PFSK-1 (cell line): ENCODE results near the gene FKBP5.

ENCODE experiments used
- FOXP2 ChIP-seq: optimal IDR thresholded peaks from 2 replicates; pipeline ENCODE3; 2011; ENCODE audit warnings: borderline replicate concordance, control low read depth, inconsistent platforms; ENCODE audit not compliant: insufficient read depth; ENCODE audit errors: extremely low read length, extremely low read depth
- POLR2AphosphoS5 ChIP-seq: IDR thresholded peaks from 2 replicates; pipeline ENCODE4 v1.6.1; 2012; ENCODE audit warnings: low read depth, mild to moderate bottlenecking, control low read depth, low read length, moderate library complexity
- SIN3A ChIP-seq: IDR thresholded peaks from 2 replicates; pipeline ENCODE4 v1.6.1; 2012; ENCODE audit warnings: mild to moderate bottlenecking, low read length, moderate library complexity, borderline replicate concordance; ENCODE audit not compliant: insufficient read depth
- TAF1 ChIP-seq: IDR thresholded peaks from 2 replicates; pipeline ENCODE4 v1.6.1; 2012; ENCODE audit warnings: low read length, control low read depth, borderline replicate concordance; ENCODE audit not compliant: insufficient read depth
- TF ChIP-seq, protein P1 (sequence below), 2 experiments: IDR thresholded peaks; 2 replicates each; pipeline versions ENCODE4 v1.6.1 to v1.8.0; 2011 to 2012; ENCODE audit warnings: low read depth in 2 of 2, low read length in 2 of 2, control low read depth in 1 of 2, inconsistent platforms in 1 of 2, mild to moderate bottlenecking in 1 of 2, moderate library complexity in 1 of 2; ENCODE audit not compliant: insufficient read depth in 1 of 2

The FKBP5 gene

DNA sequence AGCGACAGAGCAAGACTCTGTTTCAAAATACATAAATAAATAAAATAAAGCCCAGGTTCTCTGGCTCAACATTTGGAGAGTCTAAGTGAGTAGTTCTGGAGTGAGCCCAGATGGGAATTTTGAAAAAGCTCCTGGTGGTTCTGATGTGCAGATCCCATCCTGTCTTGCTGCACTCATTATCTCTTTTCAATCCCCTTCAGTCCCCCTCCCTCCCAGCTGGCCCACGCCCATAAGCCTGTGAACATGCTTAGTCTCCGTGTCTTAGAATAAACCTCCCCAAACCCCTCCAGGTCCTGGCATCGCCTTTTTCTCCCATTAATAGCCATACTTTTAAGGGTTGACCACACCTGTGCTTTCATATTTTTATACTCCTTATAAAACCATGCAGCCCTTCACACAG lies 156.6 kb downstream of the FKBP5 start:
- TF ChIP-seq SIN3A, result no peak
- TF ChIP-seq TAF1, result no peak
- TF ChIP-seq, protein P1, sequence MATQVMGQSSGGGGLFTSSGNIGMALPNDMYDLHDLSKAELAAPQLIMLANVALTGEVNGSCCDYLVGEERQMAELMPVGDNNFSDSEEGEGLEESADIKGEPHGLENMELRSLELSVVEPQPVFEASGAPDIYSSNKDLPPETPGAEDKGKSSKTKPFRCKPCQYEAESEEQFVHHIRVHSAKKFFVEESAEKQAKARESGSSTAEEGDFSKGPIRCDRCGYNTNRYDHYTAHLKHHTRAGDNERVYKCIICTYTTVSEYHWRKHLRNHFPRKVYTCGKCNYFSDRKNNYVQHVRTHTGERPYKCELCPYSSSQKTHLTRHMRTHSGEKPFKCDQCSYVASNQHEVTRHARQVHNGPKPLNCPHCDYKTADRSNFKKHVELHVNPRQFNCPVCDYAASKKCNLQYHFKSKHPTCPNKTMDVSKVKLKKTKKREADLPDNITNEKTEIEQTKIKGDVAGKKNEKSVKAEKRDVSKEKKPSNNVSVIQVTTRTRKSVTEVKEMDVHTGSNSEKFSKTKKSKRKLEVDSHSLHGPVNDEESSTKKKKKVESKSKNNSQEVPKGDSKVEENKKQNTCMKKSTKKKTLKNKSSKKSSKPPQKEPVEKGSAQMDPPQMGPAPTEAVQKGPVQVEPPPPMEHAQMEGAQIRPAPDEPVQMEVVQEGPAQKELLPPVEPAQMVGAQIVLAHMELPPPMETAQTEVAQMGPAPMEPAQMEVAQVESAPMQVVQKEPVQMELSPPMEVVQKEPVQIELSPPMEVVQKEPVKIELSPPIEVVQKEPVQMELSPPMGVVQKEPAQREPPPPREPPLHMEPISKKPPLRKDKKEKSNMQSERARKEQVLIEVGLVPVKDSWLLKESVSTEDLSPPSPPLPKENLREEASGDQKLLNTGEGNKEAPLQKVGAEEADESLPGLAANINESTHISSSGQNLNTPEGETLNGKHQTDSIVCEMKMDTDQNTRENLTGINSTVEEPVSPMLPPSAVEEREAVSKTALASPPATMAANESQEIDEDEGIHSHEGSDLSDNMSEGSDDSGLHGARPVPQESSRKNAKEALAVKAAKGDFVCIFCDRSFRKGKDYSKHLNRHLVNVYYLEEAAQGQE (IDR thresholded peaks at IDR 0.05; ENCODE audit: insufficient read depth in 1 of 2, low read depth in 2 of 2, low read length in 2 of 2), result no peak
- no peak for TF ChIP-seq POLR2AphosphoS5
- TF ChIP-seq FOXP2, result no peak

DNA sequence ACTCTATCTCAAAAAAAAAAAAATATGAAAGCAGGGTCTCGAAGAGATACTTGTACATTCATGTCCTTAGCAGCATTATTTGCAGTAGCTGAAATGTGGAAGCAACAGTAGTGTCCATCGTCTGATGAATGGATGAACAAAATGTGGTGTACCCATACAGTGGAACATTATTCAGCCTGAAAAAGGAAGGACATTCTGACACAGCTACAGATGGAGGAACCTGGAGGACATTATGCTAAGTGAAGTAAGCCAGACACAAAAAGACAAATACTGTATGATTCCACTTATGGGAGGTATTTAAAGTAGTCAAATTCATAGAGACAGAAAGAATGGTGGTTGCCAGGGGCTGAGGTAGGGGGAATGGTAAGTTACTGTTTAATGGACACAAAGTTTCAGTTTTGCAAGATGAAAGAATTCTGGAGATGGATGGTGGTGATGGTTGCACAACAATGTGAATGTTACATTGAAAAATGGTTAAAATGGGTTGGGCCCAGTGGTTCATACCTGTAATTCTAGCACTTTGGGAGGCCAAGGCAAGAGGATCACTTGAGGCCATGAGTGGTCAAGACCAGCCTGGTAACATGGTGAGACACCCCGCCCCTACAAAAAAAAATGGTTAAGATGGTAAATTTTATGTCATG lies 164.2 kb downstream of the FKBP5 start:
- TF ChIP-seq FOXP2 (no peak), POLR2AphosphoS5 (no peak), TAF1 (no peak), SIN3A (no peak)
- TF ChIP-seq, protein P1 (IDR thresholded peaks at IDR 0.05; ENCODE audit: insufficient read depth in 1 of 2, low read depth in 2 of 2, low read length in 2 of 2), result no peak
